Lower lobe of right lung (tissue), 2 donors: ENCODE results near the gene RTL10. TPM values are rescaled to one million over a fixed set of nuclear protein-coding genes. Genes with fewer than 3 reads are reported as not detected.

Experiments used
- ATAC-seq, 2 donors: fragments of 200-7000 bp; cut with Tn5 transposase; one replicate each; pipeline ENCODE4 v1.9.1; 2020 to 2022; ENCODE audit warnings: mild to moderate bottlenecking in 2 of 2, moderate library complexity in 2 of 2
- DNase-seq: peaks from one replicate; pipeline ENCODE4 v3.0.0-alpha.2; 2020
- H3K27ac ChIP-seq: fragments of 200-600 bp; one replicate; pipeline ENCODE4 v1.8.0; 2022
- H3K27me3 ChIP-seq: fragments of 200-600 bp; one replicate; pipeline ENCODE4 v1.8.0; 2022; ENCODE audit warnings: low read depth
- H3K36me3 ChIP-seq: fragments of 200-600 bp; one replicate; pipeline ENCODE4 v1.8.0; 2022; ENCODE audit warnings: mild to moderate bottlenecking
- H3K4me1 ChIP-seq: fragments of 200-600 bp; one replicate; pipeline ENCODE4 v1.8.0; 2022
- H3K4me3 ChIP-seq: fragments of 200-600 bp; one replicate; pipeline ENCODE4 v1.8.0; 2022; ENCODE audit warnings: mild to moderate bottlenecking
- H3K9me3 ChIP-seq: fragments of 200-600 bp; one replicate; pipeline ENCODE4 v1.8.0; 2022
- CTCF ChIP-seq: fragments of 200-600 bp; IDR thresholded peaks from one replicate; pipeline ENCODE4 v1.8.0; 2022; ENCODE audit warnings: antibody characterized with exemption, mild to moderate bottlenecking
- intact Hi-C: fragments of 100-400 bp; cut with DNase I; formaldehyde crosslinking; loops from one replicate; pipeline ENCODE4 v1.11.0; 2022
- total RNA-seq: library from RNA; stranded (reverse); fragmentation: NEBNext Ultra II Directional; extraction: Animal tissue kit (Norgen Biotek cat#: 25700); gene quantifications from one replicate; pipeline ENCODE4 v1.2.1, GENCODE V29; 2021
- donor health status: DM: no; HTN: yes; CAD: no; lungs with severe emphysema.

The RTL10 gene
- total RNA-seq, 1 donor from 2014 or later, result 24.3 TPM

- ATAC-seq, result no peak
- TF ChIP-seq CTCF, result no peak
- DNase-seq, result peak; percentile 27
- no peak overlapping the region for H3K27ac ChIP-seq
- H3K4me3 ChIP-seq, result no peak overlapping the region
- H3K4me1 ChIP-seq, result peaks cover 21% of the 10 kb centered on the region
- no peaks in the 10 kb centered on the region for H3K27me3 ChIP-seq
- intact Hi-C loops, result no loop called here
- no peaks in the 10 kb centered on the region for H3K36me3 ChIP-seq
- no peaks in the 10 kb centered on the region for H3K9me3 ChIP-seq
Observed at GRCh38 chr22:19821523-19822300, 33.0 kb downstream of the RTL10 start.

GRCh38 chr22:19820880-19821522 lies 33.7 kb downstream of the RTL10 start:
- Histone ChIP-seq H3K4me1 (peaks cover 21% of the 10 kb centered on the region), H3K9me3 (no peaks in the 10 kb centered on the region), H3K4me3 (no peak overlapping the region), H3K27me3 (no peaks in the 10 kb centered on the region), H3K27ac (no peak overlapping the region), H3K36me3 (no peaks in the 10 kb centered on the region)
- no peak for ATAC-seq
- intact Hi-C loops, result no loop called here
- no peak for TF ChIP-seq CTCF
- peak; percentile 41 for DNase-seq

GRCh38 chr22:19819911-19820879 lies 34.5 kb downstream of the RTL10 start:
- Histone ChIP-seq H3K36me3 (no peaks in the 10 kb centered on the region), H3K27me3 (no peaks in the 10 kb centered on the region), H3K9me3 (no peaks in the 10 kb centered on the region), H3K4me1 (peaks cover 21% of the 10 kb centered on the region), H3K27ac (no peak overlapping the region), H3K4me3 (no peak overlapping the region)
- intact Hi-C loops, result no loop called here
- no peak for ATAC-seq
- no peak for TF ChIP-seq CTCF
- peak; percentile 30 for DNase-seq

GRCh38 chr22:19819208-19819910 lies 35.3 kb downstream of the RTL10 start:
- Histone ChIP-seq H3K36me3 (no peaks in the 10 kb centered on the region), H3K27me3 (no peaks in the 10 kb centered on the region), H3K9me3 (no peaks in the 10 kb centered on the region), H3K27ac (no peak overlapping the region), H3K4me1 (peaks cover 21% of the 10 kb centered on the region), H3K4me3 (no peak overlapping the region)
- no peak for TF ChIP-seq CTCF
- ATAC-seq, result no peak
- intact Hi-C loops, result no loop called here
- no peak for DNase-seq
